H1 (cell line): ENCODE data around the gene FHIT. TPM values are rescaled to one million over a fixed set of nuclear protein-coding genes. Genes with fewer than 3 reads are reported as not detected.

Experiments
- CTCF ChIA-PET: fragments of 300-600 bp; sonication (Branson Sonifier 250); formaldehyde crosslinking; loops from one replicate; lab custom pipeline; 2021; ENCODE audit not compliant: partially characterized antibody; lab: Charles Lee
- POLR2A ChIA-PET: fragments of 300-600 bp; sonication (Branson Sonifier 250); formaldehyde crosslinking; loops from one replicate; lab custom pipeline; 2021; ENCODE audit warnings: inconsistent platforms; ENCODE audit not compliant: partially characterized antibody; lab: Charles Lee
- DNase-seq, 2 experiments: peaks; one replicate each; pipeline versions ENCODE4 v3.0.0 to v3.0.0-alpha.2; 2010 to 2022; ENCODE audit warnings: low spot score in 2 of 2, low read depth in 1 of 2, mixed read lengths in 1 of 2
- FAIRE-seq: peaks from 2 replicates; lab custom pipeline; 2011; peaks lifted over from hg19 to GRCh38; lab: Jason Lieb, UNC
- H2AFZ ChIP-seq: 2 replicates; pipeline ENCODE4 v1.8.1; 2012; ENCODE audit warnings: low read length, inconsistent platforms
- H2AK5ac ChIP-seq: 2 replicates; pipeline ENCODE4 v1.6.1; 2013; ENCODE audit warnings: low read depth, low read length
- H2BK120ac ChIP-seq: replicated peaks from 2 replicates; pipeline ENCODE3; 2013; ENCODE audit warnings: low read depth, low read length, inconsistent platforms
- H2BK12ac ChIP-seq: 2 replicates; pipeline ENCODE4 v1.6.1; 2013; ENCODE audit warnings: low read depth, low read length
- H2BK15ac ChIP-seq: 2 replicates; pipeline ENCODE4 v1.6.1; 2013; ENCODE audit warnings: low read length
- H2BK20ac ChIP-seq: 2 replicates; pipeline ENCODE4 v1.6.1; 2013; ENCODE audit warnings: low read length
- H2BK5ac ChIP-seq: 2 replicates; pipeline ENCODE4 v1.6.1; 2013; ENCODE audit warnings: low read depth, low read length
- H3K14ac ChIP-seq: 2 replicates; pipeline ENCODE4 v1.6.1; 2013; ENCODE audit warnings: inconsistent platforms; ENCODE audit not compliant: insufficient read length
- H3K18ac ChIP-seq: 2 replicates; pipeline ENCODE4 v1.6.1; 2013; ENCODE audit warnings: low read length; ENCODE audit errors: extremely low read depth
- H3K23ac ChIP-seq: 2 replicates; pipeline ENCODE4 v1.6.1; 2013; ENCODE audit warnings: inconsistent platforms; ENCODE audit not compliant: insufficient read length
- H3K23me2 ChIP-seq: 2 replicates; pipeline ENCODE4 v1.6.1; 2013; ENCODE audit warnings: low read depth, low read length
- H3K27ac ChIP-seq: 2 replicates; pipeline ENCODE4 v1.6.1; 2011; ENCODE audit warnings: low read depth, low read length, inconsistent platforms
- H3K27me3 ChIP-seq, 4 experiments: replicated peaks in 1 of 4; 1 replicate in 1 of 4; 2 replicates in 3 of 4; pipeline versions ENCODE4 v1.6.1 to v1.8.1; 2011 to 2013; ENCODE audit warnings: low read length in 3 of 4, mild to moderate bottlenecking in 3 of 4, inconsistent platforms in 2 of 4, mixed read lengths in 2 of 4, moderate library complexity in 1 of 4; ENCODE audit not compliant: control insufficient read depth in 3 of 4, insufficient read depth in 3 of 4; ENCODE audit errors: extremely low read depth in 1 of 4
- H3K36me3 ChIP-seq, 4 experiments: 2 replicates each; pipeline versions ENCODE4 v1.6.1 to v1.8.1; 2011 to 2013; ENCODE audit warnings: mild to moderate bottlenecking in 4 of 4, low read length in 3 of 4, moderate library complexity in 2 of 4, control low read depth in 1 of 4, inconsistent platforms in 1 of 4; ENCODE audit not compliant: insufficient read depth in 4 of 4, control insufficient read depth in 2 of 4
- H3K4ac ChIP-seq: replicated peaks from 2 replicates; pipeline ENCODE3; 2013; ENCODE audit warnings: low read length, low read depth, mixed read lengths, inconsistent platforms; ENCODE audit not compliant: insufficient read length
- H3K4me1 ChIP-seq, 4 experiments: replicated peaks in 1 of 4; 1 replicate in 1 of 4; 2 replicates in 3 of 4; pipeline versions ENCODE4 v1.6.1 to v1.8.1; 2011 to 2013; ENCODE audit warnings: low read length in 3 of 4, inconsistent platforms in 2 of 4, mixed read lengths in 1 of 4; ENCODE audit not compliant: insufficient read depth in 4 of 4, control insufficient read depth in 3 of 4
- H3K4me2 ChIP-seq, 2 experiments: 2 replicates each; pipeline versions ENCODE4 v1.6.1 to v1.8.1; 2011 to 2013; ENCODE audit warnings: low read depth in 2 of 2, low read length in 2 of 2, control low read depth in 1 of 2, inconsistent platforms in 1 of 2, mild to moderate bottlenecking in 1 of 2; ENCODE audit not compliant: insufficient read depth in 1 of 2
- H3K4me3 ChIP-seq, 4 experiments: fragments of 200-600, 300-600 bp in 1 of 4; sonication (generic), shearing (Covaris generic), sonication (Bioruptor Twin) in 1 of 4; 2 replicates each; pipeline versions ENCODE4 v1.5.1 to v1.8.1; 2011 to 2016; ENCODE audit warnings: low read length in 4 of 4, low read depth in 3 of 4, control low read depth in 2 of 4, inconsistent platforms in 2 of 4, mild to moderate bottlenecking in 2 of 4, mixed read lengths in 1 of 4, moderate library complexity in 1 of 4; ENCODE audit not compliant: insufficient read depth in 2 of 4; ENCODE audit errors: extremely low read depth in 1 of 4
- H3K56ac ChIP-seq: replicated peaks from 2 replicates; pipeline ENCODE3; 2013; ENCODE audit warnings: low read depth, mild to moderate bottlenecking, mixed read lengths, low read length, inconsistent platforms; ENCODE audit not compliant: insufficient read length
- H3K79me1 ChIP-seq: 2 replicates; pipeline ENCODE4 v1.6.1; 2013; ENCODE audit warnings: low read depth, low read length, control low read depth
- H3K79me2 ChIP-seq, 2 experiments: 2 replicates each; pipeline versions ENCODE4 v1.6.1 to v1.8.1; 2012 to 2013; ENCODE audit warnings: low read length in 2 of 2, mild to moderate bottlenecking in 2 of 2, inconsistent platforms in 1 of 2; ENCODE audit not compliant: insufficient read depth in 2 of 2, control insufficient read depth in 1 of 2
- H3K9ac ChIP-seq, 4 experiments: replicated peaks in 1 of 4; 1 replicate in 1 of 4; 2 replicates in 3 of 4; pipeline versions ENCODE4 v1.6.1 to v1.8.1; 2011 to 2013; ENCODE audit warnings: low read depth in 3 of 4, low read length in 3 of 4, control low read depth in 2 of 4, mild to moderate bottlenecking in 2 of 4, moderate library complexity in 2 of 4, inconsistent platforms in 1 of 4; ENCODE audit errors: extremely low read depth in 1 of 4
- H3K9me3 ChIP-seq, 2 experiments: 2 replicates each; pipeline versions ENCODE4 v1.6.1 to v1.8.1; 2012 to 2013; ENCODE audit warnings: mild to moderate bottlenecking in 2 of 2, moderate library complexity in 2 of 2, control low read depth in 1 of 2, inconsistent platforms in 1 of 2, low read depth in 1 of 2, low read length in 1 of 2, mixed read lengths in 1 of 2; ENCODE audit not compliant: insufficient read depth in 2 of 2
- H4K20me1 ChIP-seq, 2 experiments: replicated peaks in 1 of 2; 2 replicates each; pipeline versions ENCODE3 to v1.8.1; 2011 to 2013; ENCODE audit warnings: inconsistent platforms in 2 of 2, low read length in 2 of 2, mild to moderate bottlenecking in 1 of 2; ENCODE audit not compliant: insufficient read depth in 2 of 2, control insufficient read depth in 1 of 2
- H4K5ac ChIP-seq: 2 replicates; pipeline ENCODE4 v1.6.1; 2013; ENCODE audit warnings: low read length, low read depth, mixed read lengths, inconsistent platforms; ENCODE audit not compliant: insufficient read length
- H4K8ac ChIP-seq: 2 replicates; pipeline ENCODE4 v1.8.0; 2013; ENCODE audit warnings: mild to moderate bottlenecking, moderate library complexity, low read length, inconsistent platforms; ENCODE audit not compliant: insufficient read depth; ENCODE audit errors: extremely low read depth
- H4K91ac ChIP-seq: replicated peaks from 2 replicates; pipeline ENCODE3; 2013; ENCODE audit warnings: low read length, mixed read lengths, inconsistent platforms; ENCODE audit not compliant: insufficient read length
- BRCA1 ChIP-seq: IDR thresholded peaks from 2 replicates; pipeline ENCODE4 v1.6.1; 2012; ENCODE audit warnings: low read depth, low read length, improper control_type of control experiment
- CBX8 ChIP-seq: fragments of 300-800, 300-1000 bp; sonication (generic); IDR thresholded peaks from 2 replicates; pipeline ENCODE4 v1.7.1; 2016; ENCODE audit warnings: low read depth, low read length, borderline replicate concordance
- EGR1 ChIP-seq: IDR thresholded peaks from 2 replicates; pipeline ENCODE4 v1.6.1; 2011; ENCODE audit warnings: low read depth, low read length, borderline replicate concordance
- POLR2AphosphoS5 ChIP-seq: IDR thresholded peaks from 2 replicates; pipeline ENCODE4 v1.6.1; 2011; ENCODE audit warnings: low read depth, low read length
- RAD21 ChIP-seq, 2 experiments: IDR thresholded peaks in 1 of 2; conservative IDR thresholded peaks in 1 of 2; 2 replicates each; pipeline ENCODE4 v1.6.1; 2011; ENCODE audit warnings: low read depth in 2 of 2, low read length in 2 of 2, improper control_type of control experiment in 1 of 2, inconsistent platforms in 1 of 2, mild to moderate bottlenecking in 1 of 2, moderate library complexity in 1 of 2
- RNF2 ChIP-seq: fragments of 200-900, 300-1000 bp; sonication (generic); IDR thresholded peaks from 2 replicates; pipeline ENCODE4 v1.7.1; 2016; ENCODE audit warnings: borderline replicate concordance, low read depth, mild to moderate bottlenecking, antibody characterized with exemption, low read length; ENCODE audit not compliant: poor library complexity, severe bottlenecking; ENCODE audit errors: missing control alignments
- TAF1 ChIP-seq: IDR thresholded peaks from 2 replicates; pipeline ENCODE4 v1.6.1; 2011; ENCODE audit warnings: mild to moderate bottlenecking, low read depth, low read length
- WGBS, 2 experiments: shearing (Covaris generic) in 1 of 2; methylation state at CpG; one replicate each; pipeline versions ENCODE4 v1.1.6 to v1.1.7; 2013 to 2015; ENCODE audit warnings: low lambda C conversion rate in 2 of 2, mixed read lengths in 2 of 2, inconsistent platforms in 1 of 2, low coverage in 1 of 2, missing lambda C conversion rate in 1 of 2; ENCODE audit not compliant: insufficient replicate concordance in 2 of 2, insufficient coverage in 1 of 2, insufficient read length in 1 of 2; ENCODE audit errors: extremely low coverage in 1 of 2, missing lambda C conversion rate in 1 of 2; 5-methylcytosine and 5-hydroxymethylcytosine counted together
- polyA plus RNA-seq, 7 experiments: library from polyadenylated mRNA; depleted of rRNA in 3 of 7; stranded (reverse) in 5 of 7; unstranded in 2 of 7; fragments of >200 nt in 5 of 7; fragments of 200-250 nt in 2 of 7; gene quantifications; 1 replicate in 5 of 7; 2 replicates in 1 of 7; 4 replicates in 1 of 7; pipeline versions ENCODE4 v1.2.1 to v1.2.3, GENCODE V29; 2011 to 2013; ENCODE audit warnings: missing spikeins in 2 of 7, mixed read lengths in 2 of 7
- total RNA-seq: library from RNA; stranded (reverse); fragmentation: NEBNext Ultra II Directional; extraction: Animal tissue kit (Norgen Biotek cat#: 25700); gene quantifications from 2 replicates; pipeline ENCODE4 v1.2.1, GENCODE V29; 2021

The FHIT gene
- total and polyA plus RNA-seq, 2 of the 8 experiments (the other 6 are each of a cell fraction or from before 2014, with no cell fraction given), result 1.2 to 3.2 TPM

GRCh38 chr3:60935709-60936108 is 315.5 kb downstream of the FHIT start:
- CTCF ChIA-PET, result no interaction called here
- no peak for TF ChIP-seq POLR2AphosphoS5
- TF ChIP-seq BRCA1, result no peak
- no peak for TF ChIP-seq TAF1
- no peak for TF ChIP-seq EGR1
- TF ChIP-seq RAD21 (IDR thresholded peaks at IDR 0.05 in 1 of 2, conservative IDR thresholded peaks at IDR 0.05 in 1 of 2; ENCODE audit: low read depth in 2 of 2, low read length in 2 of 2), result no peak
- no peak for TF ChIP-seq CBX8
- no peak for TF ChIP-seq RNF2

More at GRCh38 chr3:60935709-60936108, 315.5 kb downstream of the FHIT start:
- Histone ChIP-seq H3K36me3 (no peaks in the 10 kb centered on the region), H2BK5ac (no peak overlapping the region), H3K18ac (no peak overlapping the region), H4K5ac (no peak overlapping the region), H2BK120ac (no peak overlapping the region), H3K4me2 (no peak overlapping the region), H2BK15ac (no peak overlapping the region), H3K4me1 (no peaks in the 10 kb centered on the region), H2AK5ac (no peak overlapping the region), H3K4ac (no peak overlapping the region), H3K9ac (no peak overlapping the region), H4K8ac (no peak overlapping the region), H2BK12ac (no peak overlapping the region), H3K14ac (no peak overlapping the region), H3K27ac (no peak overlapping the region), H3K4me3 (no peak overlapping the region), H3K23me2 (no peaks in the 10 kb centered on the region), H3K79me1 (no peaks in the 10 kb centered on the region), H3K27me3 (no peaks in the 10 kb centered on the region), H3K79me2 (no peaks in the 10 kb centered on the region), H3K56ac (no peak overlapping the region), H4K91ac (no peak overlapping the region), H3K9me3 (no peaks in the 10 kb centered on the region), H2AFZ (no peak overlapping the region), H3K23ac (no peak overlapping the region), H2BK20ac (no peak overlapping the region), H4K20me1 (no peaks in the 10 kb centered on the region)
- no peak for DNase-seq
- POLR2A ChIA-PET, result no interaction called here
- 87% methylated on average over 3 of the region's 3 CpGs; no CpG with 5 or more reads in 1 of the 2 experiments for WGBS, 2 experiments
- FAIRE-seq, result no peak
